HEK293T (cell line): Measurements from ENCODE around the gene JPT2.
"Not testable (repeated sequence)": the region's sequence is repeated elsewhere in the genome, so short reads cannot be mapped to it uniquely, and the experiment has no call there.

Experiments used
- CTCF ChIA-PET: fragments of 350-600 bp; formaldehyde crosslinking; extraction: SDS; loops from one replicate; lab custom pipeline; 2021; ENCODE audit warnings: antibody characterized with exemption, inconsistent platforms; lab: Yijun Ruan, JAX
- POLR2A ChIA-PET: fragments of 350-600 bp; formaldehyde crosslinking; extraction: SDS; loops from one replicate; lab custom pipeline; 2020; ENCODE audit warnings: antibody characterized with exemption, inconsistent platforms; lab: Yijun Ruan, JAX
- DNase-seq: peaks from one replicate; pipeline ENCODE4 v3.0.0; 2012; ENCODE audit warnings: mixed read lengths; ENCODE audit errors: extremely low spot score
- ARNT ChIP-seq: fragments of 450-650 bp; IDR thresholded peaks from 2 replicates; pipeline ENCODE4 v1.6.1; 2017; ENCODE audit warnings: mild to moderate bottlenecking
- BHLHE40 ChIP-seq: fragments of 450-650 bp; IDR thresholded peaks from 2 replicates; pipeline ENCODE4 v1.6.1; 2016; ENCODE audit warnings: mild to moderate bottlenecking, moderate library complexity, borderline replicate concordance
- CTBP1 ChIP-seq: fragments of 450-650 bp; IDR thresholded peaks from 2 replicates; pipeline ENCODE4 v1.6.1; 2016; ENCODE audit warnings: borderline replicate concordance
- ELF4 ChIP-seq: fragments of 450-650 bp; IDR thresholded peaks from 2 replicates; pipeline ENCODE4 v1.6.1; 2017; ENCODE audit warnings: antibody characterized with exemption
- FOXA1 ChIP-seq: fragments of 450-650 bp; IDR thresholded peaks from 2 replicates; pipeline ENCODE4 v1.6.1; 2016; ENCODE audit warnings: mild to moderate bottlenecking
- FOXK2 ChIP-seq: fragments of 450-650 bp; IDR thresholded peaks from 2 replicates; pipeline ENCODE4 v1.6.1; 2016; ENCODE audit warnings: mild to moderate bottlenecking
- FOXM1 ChIP-seq: fragments of 450-650 bp; IDR thresholded peaks from 2 replicates; pipeline ENCODE4 v1.6.1; 2017; ENCODE audit warnings: mild to moderate bottlenecking, borderline replicate concordance
- HDGF ChIP-seq: fragments of 450-650 bp; IDR thresholded peaks from 2 replicates; pipeline ENCODE4 v1.6.1; 2017; ENCODE audit warnings: antibody characterized with exemption, borderline replicate concordance
- L3MBTL2 ChIP-seq: fragments of 450-650 bp; conservative IDR thresholded peaks from 2 replicates; pipeline ENCODE4 v1.6.1; 2016; ENCODE audit warnings: mild to moderate bottlenecking
- LEF1 ChIP-seq: fragments of 450-650 bp; IDR thresholded peaks from 2 replicates; pipeline ENCODE4 v1.6.1; 2017; ENCODE audit warnings: mild to moderate bottlenecking, borderline replicate concordance
- NFRKB ChIP-seq: fragments of 450-650 bp; IDR thresholded peaks from 2 replicates; pipeline ENCODE4 v1.6.1; 2016; ENCODE audit warnings: mild to moderate bottlenecking, moderate library complexity
- SP1 ChIP-seq: fragments of 450-650 bp; IDR thresholded peaks from 2 replicates; pipeline ENCODE4 v1.6.1; 2017
- SUZ12 ChIP-seq: fragments of 450-650 bp; IDR thresholded peaks from 2 replicates; pipeline ENCODE4 v1.6.1; 2016; ENCODE audit warnings: mild to moderate bottlenecking
- TARDBP ChIP-seq: fragments of 450-650 bp; IDR thresholded peaks from 2 replicates; pipeline ENCODE4 v1.6.1; 2016
- ZNF384 ChIP-seq: fragments of 450-650 bp; IDR thresholded peaks from 2 replicates; pipeline ENCODE4 v1.6.1; 2016
- TF ChIP-seq, protein P1 (sequence below): fragments of 450-650 bp; IDR thresholded peaks from 2 replicates; pipeline ENCODE4 v1.6.1; 2016

Gene JPT2

DNA sequence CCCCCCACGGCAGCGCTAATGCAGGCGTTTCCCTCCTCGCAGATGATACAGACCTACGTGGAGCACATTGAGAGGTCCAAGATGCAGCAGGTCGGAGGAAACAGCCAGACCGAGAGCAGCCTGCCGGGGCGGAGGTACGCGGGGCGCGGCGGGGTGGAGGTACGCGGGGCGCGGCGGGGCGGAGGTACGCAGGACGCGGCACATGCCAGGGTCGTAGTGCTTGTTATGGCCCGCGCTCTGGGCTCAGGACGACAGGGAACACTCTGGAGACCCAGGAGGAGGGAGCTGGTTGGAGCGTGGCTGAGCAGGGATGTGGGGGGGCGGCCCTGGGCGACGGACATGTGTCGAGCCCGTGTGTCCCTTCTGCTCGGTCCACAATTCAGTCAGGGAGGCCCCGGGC, 51.4 kb downstream of the JPT2 start:
- TF ChIP-seq ZNF384 = no peak
- no peak for TF ChIP-seq SP1
- TF ChIP-seq, protein P1, sequence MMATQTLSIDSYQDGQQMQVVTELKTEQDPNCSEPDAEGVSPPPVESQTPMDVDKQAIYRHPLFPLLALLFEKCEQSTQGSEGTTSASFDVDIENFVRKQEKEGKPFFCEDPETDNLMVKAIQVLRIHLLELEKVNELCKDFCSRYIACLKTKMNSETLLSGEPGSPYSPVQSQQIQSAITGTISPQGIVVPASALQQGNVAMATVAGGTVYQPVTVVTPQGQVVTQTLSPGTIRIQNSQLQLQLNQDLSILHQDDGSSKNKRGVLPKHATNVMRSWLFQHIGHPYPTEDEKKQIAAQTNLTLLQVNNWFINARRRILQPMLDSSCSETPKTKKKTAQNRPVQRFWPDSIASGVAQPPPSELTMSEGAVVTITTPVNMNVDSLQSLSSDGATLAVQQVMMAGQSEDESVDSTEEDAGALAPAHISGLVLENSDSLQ = no peak
- TF ChIP-seq FOXK2 = no peak
- TF ChIP-seq ARNT = no peak
- no peak for TF ChIP-seq FOXA1
- no peak for TF ChIP-seq NFRKB
- TF ChIP-seq LEF1 = no peak
- no peak for TF ChIP-seq ELF4
- TF ChIP-seq L3MBTL2 = no peak
- ChIA-PET POLR2A (no interaction called here), CTCF (no interaction called here)
- DNase-seq = no peak

DNA sequence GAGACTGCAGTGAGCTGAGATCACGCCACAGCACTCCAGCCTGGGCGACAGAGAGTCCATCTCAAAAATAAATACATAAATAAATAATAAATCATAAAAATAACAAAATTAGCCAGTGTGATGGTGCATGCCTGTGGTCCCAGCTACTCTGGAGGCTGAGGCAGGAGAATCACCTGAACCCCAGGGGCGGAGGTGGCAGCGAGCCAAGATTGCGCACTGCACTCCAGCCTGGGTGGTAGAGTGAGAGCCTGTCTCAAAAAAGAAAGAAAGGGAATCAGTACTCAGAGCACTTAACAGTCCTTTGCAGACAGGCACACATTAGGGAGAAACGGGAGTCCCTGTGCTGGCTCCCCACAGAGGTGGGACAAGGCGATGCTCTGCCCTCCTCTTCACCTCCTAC, 53.0 kb downstream of the JPT2 start:
- ChIA-PET POLR2A (no interaction called here), CTCF (no interaction called here)
- no peak for DNase-seq
- TF ChIP-seq L3MBTL2 (no peak), SUZ12 (no peak), ARNT (no peak), SP1 (no peak), FOXM1 (no peak), FOXA1 (no peak), LEF1 (no peak), ELF4 (no peak), NFRKB (no peak)

DNA sequence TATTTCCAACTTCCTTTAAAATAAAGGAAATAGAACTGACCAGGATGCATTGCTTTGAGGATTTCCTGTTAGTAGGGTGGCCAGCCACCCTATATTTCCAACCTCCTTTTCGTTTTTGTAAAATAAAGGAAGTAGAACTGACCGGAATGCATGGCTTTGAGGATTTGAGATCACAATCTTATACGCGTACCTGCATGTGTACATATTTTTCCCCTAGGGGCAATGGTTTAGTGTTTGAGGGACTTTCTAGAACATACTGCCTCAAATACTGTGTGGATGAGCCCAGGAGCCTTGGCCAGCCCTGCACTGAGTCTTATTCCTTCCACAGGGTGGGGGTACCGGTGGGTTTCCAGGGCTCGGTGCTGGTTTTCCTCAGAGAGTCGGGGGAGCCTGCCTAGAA, 53.5 kb downstream of the JPT2 start:
- DNase-seq = no peak
- ChIA-PET CTCF (no interaction called here), POLR2A (no interaction called here)
- TF ChIP-seq, protein P1 = no peak

DNA sequence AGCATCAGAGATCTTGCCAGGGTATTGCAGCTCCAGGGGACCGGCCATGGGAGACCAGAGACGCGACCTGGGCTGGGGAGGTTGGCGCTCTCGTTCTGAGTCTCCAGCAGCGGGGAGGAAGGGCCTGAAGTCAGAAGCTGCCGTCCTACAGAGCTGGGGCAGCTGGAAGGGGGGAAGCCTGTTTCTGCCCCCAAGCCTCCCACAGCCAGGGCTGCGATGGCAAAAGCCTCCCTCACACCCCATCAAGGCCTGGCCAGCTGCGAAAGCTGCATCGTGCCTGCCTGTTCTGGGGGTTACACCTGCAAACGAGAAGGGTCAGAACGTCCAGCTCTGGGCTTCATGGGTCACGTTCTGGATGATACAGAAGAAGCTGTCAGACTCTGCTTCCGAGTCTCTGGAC, 54.0 kb downstream of the JPT2 start:
- TF ChIP-seq CTBP1 (no peak), ARNT (no peak), SUZ12 (no peak), HDGF (no peak), NFRKB (no peak), FOXA1 (no peak), FOXK2 (no peak), BHLHE40 (no peak), FOXM1 (no peak), SP1 (no peak), ZNF384 (no peak), ELF4 (no peak), L3MBTL2 (no peak), TARDBP (no peak), LEF1 (no peak)
- TF ChIP-seq, protein P1 = no peak
- CTCF ChIA-PET = no interaction called here

DNA sequence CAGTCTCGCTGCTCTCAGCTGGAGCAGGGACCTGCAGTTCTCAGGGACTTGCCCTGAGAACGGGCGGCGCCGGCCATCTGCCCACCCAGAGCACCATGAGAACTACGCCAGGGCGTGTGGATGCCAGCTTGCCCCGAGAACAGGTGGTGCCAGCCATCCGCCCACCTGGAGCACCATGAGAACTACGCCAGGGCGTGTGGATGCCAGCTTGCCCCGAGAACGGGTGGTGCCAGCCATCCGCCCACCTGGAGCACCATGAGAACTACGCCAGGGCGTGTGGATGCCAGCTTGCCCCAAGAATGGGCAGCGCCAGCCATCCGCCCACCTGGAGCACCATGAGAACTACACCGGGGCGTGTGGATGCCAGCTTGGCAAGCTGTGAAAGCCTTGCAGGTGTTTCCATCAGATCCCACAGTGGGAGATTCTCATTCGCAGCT, 54.5 kb downstream of the JPT2 start:
- DNase-seq, CTCF ChIA-PET: not testable (repeated sequence)
- POLR2A ChIA-PET = interaction anchor here (1.3 kb wide), 1 partner anchor 121 kb away, joined by 3 read pairs; the partner anchor contains the start of genes CRAMP1 and IFT140

More for the DNA sequence above, 54.0 kb downstream of the JPT2 start:
- DNase-seq = no peak
- POLR2A ChIA-PET = interaction anchor here (1.3 kb wide), 1 partner anchor 120 kb away, joined by 3 read pairs; the partner anchor contains the start of genes CRAMP1 and IFT140

DNA sequence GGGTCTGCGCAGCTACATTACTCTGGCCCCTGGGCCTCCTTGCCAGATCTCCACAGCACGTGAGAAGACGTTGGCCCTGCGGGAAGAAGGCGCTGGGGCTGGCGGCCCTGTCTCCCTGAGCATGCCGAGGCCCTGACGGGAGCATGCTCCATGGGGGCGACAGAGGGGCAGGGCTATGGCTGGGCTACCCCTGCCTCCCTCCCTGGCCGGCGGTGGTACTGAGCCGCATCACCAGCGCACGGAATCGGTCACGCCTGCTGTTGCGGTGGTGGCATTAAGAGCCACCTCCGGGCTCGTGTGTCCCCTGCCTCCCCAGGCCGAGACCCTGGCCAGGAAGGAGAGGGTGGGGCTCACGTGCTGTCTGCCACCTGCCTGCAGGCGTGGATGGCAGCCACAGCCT, 56.0 kb downstream of the JPT2 start:
- no peak for DNase-seq
- CTCF ChIA-PET = no interaction called here
- POLR2A ChIA-PET = no interaction called here
- TF ChIP-seq L3MBTL2 (no peak), SUZ12 (no peak), BHLHE40 (no peak), LEF1 (no peak), FOXM1 (no peak), NFRKB (no peak), TARDBP (no peak), CTBP1 (no peak), FOXK2 (no peak), ZNF384 (no peak), ELF4 (no peak), ARNT (no peak)
- TF ChIP-seq, protein P1 = no peak
